ENCODE data around the gene CDK10. TPM values are rescaled to one million over a fixed set of nuclear protein-coding genes. Genes with fewer than 3 reads are reported as not detected.
A peak's percentile ranks its signal among the peaks of the same experiment; 100 is the strongest.

CDK10 gene
- polyA plus RNA-seq, 3 donors = 16.5 to 107 (median 18.3) TPM

DNA sequence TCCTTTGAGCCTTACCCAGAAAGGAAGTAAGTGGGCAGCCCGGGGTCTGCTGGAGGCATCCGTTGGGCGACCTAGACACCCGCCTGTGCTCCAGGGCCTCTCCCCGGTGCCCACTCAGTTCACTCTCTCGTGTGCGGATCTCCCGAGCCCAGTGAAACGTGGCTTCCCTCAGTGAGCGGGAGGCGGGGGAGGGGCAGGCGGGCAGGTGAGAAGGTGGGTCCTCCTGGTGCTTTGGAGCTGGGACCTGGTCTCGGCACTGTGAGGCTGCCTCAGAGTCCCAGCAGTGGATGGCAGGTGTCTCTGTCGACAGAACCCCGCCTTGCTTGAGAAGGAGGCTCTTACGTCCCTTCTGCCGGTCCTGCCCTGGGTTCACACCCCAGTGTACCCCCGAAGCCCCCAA lies 42.8 kb downstream of the CDK10 start:
- peaks cover 79% of the 10 kb centered on the region for H3K79me2 ChIP-seq (ENCODE audit: insufficient read depth, low read length)
- DNase-seq = no peak
- H3K9ac ChIP-seq (ENCODE audit: insufficient read depth, low read length, poor library complexity, severe bottlenecking) = no peak overlapping the region
- 98% methylated on average over 15 of the region's 18 CpGs for WGBS (ENCODE audit: insufficient coverage)
- no peak overlapping the region for H3K4me3 ChIP-seq (replicated peaks in 1 of 3; ENCODE audit: low read depth in 2 of 3, low read length in 3 of 3)
- no peaks in the 10 kb centered on the region for H3K9me3 ChIP-seq (replicated peaks in 1 of 2; ENCODE audit: control insufficient read depth in 1 of 2, insufficient read depth in 1 of 2, low read length in 2 of 2)
- H3K27me3 Mint-ChIP-seq (ENCODE audit: low read depth in 3 of 3) = peaks cover 0 to 3% (median 1%) of the 10 kb centered on the region in 3 donors
- H4K20me1 ChIP-seq (ENCODE audit: insufficient read depth, low read length) = peaks cover 99% of the 10 kb centered on the region
- H3K4me1 ChIP-seq (ENCODE audit: control insufficient read depth in 1 of 2, insufficient read depth in 2 of 2, low read length in 2 of 2) = peaks cover 0 to 3% of the 10 kb centered on the region in 2 donors
- H3K27ac ChIP-seq (ENCODE audit: low read depth in 1 of 2, low read length in 2 of 2) = no peak overlapping the region
- H3K36me3 Mint-ChIP-seq = peaks cover 62 to 87% of the 10 kb centered on the region in 2 donors
- peaks cover 0 to 2% (median 0%) of the 10 kb centered on the region in 7 donors for H3K9me3 Mint-ChIP-seq
- H3K27ac Mint-ChIP-seq = no peak overlapping the region
- TF ChIP-seq, protein P1, sequence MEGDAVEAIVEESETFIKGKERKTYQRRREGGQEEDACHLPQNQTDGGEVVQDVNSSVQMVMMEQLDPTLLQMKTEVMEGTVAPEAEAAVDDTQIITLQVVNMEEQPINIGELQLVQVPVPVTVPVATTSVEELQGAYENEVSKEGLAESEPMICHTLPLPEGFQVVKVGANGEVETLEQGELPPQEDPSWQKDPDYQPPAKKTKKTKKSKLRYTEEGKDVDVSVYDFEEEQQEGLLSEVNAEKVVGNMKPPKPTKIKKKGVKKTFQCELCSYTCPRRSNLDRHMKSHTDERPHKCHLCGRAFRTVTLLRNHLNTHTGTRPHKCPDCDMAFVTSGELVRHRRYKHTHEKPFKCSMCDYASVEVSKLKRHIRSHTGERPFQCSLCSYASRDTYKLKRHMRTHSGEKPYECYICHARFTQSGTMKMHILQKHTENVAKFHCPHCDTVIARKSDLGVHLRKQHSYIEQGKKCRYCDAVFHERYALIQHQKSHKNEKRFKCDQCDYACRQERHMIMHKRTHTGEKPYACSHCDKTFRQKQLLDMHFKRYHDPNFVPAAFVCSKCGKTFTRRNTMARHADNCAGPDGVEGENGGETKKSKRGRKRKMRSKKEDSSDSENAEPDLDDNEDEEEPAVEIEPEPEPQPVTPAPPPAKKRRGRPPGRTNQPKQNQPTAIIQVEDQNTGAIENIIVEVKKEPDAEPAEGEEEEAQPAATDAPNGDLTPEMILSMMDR (IDR thresholded peaks at IDR 0.05) = no peak
- no peak overlapping the region for H3K4me2 ChIP-seq (replicated peaks; ENCODE audit: extremely low read depth, low read length, poor library complexity, severe bottlenecking)
- intact Hi-C loops (cut with micrococcal nuclease) = no loop called here
- H3K36me3 ChIP-seq (replicated peaks in 1 of 2; ENCODE audit: control insufficient read depth in 1 of 2, insufficient read depth in 2 of 2, low read length in 2 of 2) = peaks cover 72 to 96% of the 10 kb centered on the region in 2 donors
- H2AFZ ChIP-seq (ENCODE audit: insufficient read depth, low read depth, low read length, poor library complexity, severe bottlenecking) = no peak overlapping the region
- H3K27me3 ChIP-seq (ENCODE audit: control insufficient read depth in 2 of 2, insufficient read depth in 2 of 2, low read length in 2 of 2) = no peaks in the 10 kb centered on the region
- peaks cover 7% of the 10 kb centered on the region for H3K4me1 Mint-ChIP-seq
- no peak overlapping the region for H3K4me3 Mint-ChIP-seq

DNA sequence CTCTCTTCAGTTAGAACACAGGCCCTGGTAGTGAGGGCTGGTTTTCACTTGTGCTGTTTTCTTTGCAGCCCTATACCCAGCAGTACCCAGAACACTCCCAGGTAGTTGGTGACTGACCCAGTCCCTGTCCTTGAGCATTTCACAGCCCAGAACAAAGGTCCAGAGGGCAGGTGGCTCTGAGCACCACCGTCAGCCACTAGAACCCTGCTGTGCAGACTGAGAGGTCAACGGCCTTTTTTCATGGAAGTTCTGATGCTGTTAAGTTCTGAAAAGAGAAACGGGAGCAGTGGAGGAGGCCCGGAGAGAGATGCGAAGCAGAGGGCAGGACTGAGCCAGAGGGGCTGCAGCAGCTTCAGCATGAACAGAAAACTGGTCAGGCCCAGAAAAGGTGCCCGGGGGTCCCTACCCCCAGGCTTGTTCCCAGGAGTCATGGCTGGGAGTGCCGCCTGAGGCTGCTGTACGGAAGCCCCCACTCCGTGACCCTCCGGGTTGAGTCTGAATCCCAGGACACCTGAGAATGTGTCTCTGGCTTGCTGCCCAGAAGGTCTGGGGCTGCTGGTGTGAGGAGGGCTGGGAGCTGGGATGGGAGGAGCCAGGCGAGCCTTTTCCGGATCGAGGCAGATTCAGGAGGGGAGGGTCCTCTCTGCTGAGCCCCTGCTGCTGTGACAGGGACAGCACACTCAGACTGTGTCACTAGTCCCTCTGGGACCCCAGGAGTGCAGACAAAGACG lies 43.5 kb downstream of the CDK10 start:
- intact Hi-C loops (cut with micrococcal nuclease) = no loop called here
- no peaks in the 10 kb centered on the region for H3K9me3 ChIP-seq (replicated peaks in 1 of 2; ENCODE audit: control insufficient read depth in 1 of 2, insufficient read depth in 1 of 2, low read length in 2 of 2)
- H3K9me3 Mint-ChIP-seq = peaks cover 0 to 2% (median 0%) of the 10 kb centered on the region in 7 donors
- H3K36me3 ChIP-seq (replicated peaks in 1 of 2; ENCODE audit: control insufficient read depth in 1 of 2, insufficient read depth in 2 of 2, low read length in 2 of 2) = peaks cover 79 to 96% of the 10 kb centered on the region in 2 donors
- peaks cover 99% of the 10 kb centered on the region for H4K20me1 ChIP-seq (ENCODE audit: insufficient read depth, low read length)
- H3K79me2 ChIP-seq (ENCODE audit: insufficient read depth, low read length) = peaks cover 74% of the 10 kb centered on the region
- TF ChIP-seq, protein P1 (IDR thresholded peaks at IDR 0.05) = no peak
- no peak for DNase-seq
- H3K4me1 Mint-ChIP-seq = peaks cover 2% of the 10 kb centered on the region
- H3K4me3 Mint-ChIP-seq = no peak overlapping the region
- H3K27me3 ChIP-seq (ENCODE audit: control insufficient read depth in 2 of 2, insufficient read depth in 2 of 2, low read length in 2 of 2) = no peaks in the 10 kb centered on the region
- no peaks in the 10 kb centered on the region for H3K4me1 ChIP-seq (ENCODE audit: control insufficient read depth in 1 of 2, insufficient read depth in 2 of 2, low read length in 2 of 2)
- H3K27ac ChIP-seq (ENCODE audit: low read depth in 1 of 2, low read length in 2 of 2) = no peak overlapping the region
- H3K9ac ChIP-seq (ENCODE audit: insufficient read depth, low read length, poor library complexity, severe bottlenecking) = no peak overlapping the region
- H3K4me2 ChIP-seq (replicated peaks; ENCODE audit: extremely low read depth, low read length, poor library complexity, severe bottlenecking) = no peak overlapping the region
- peaks cover 69 to 88% of the 10 kb centered on the region in 2 donors for H3K36me3 Mint-ChIP-seq
- H3K4me3 ChIP-seq (replicated peaks in 1 of 3; ENCODE audit: low read depth in 2 of 3, low read length in 3 of 3) = no peak overlapping the region
- H3K27ac Mint-ChIP-seq = peak overlapping the region in 3 of 7 donors; percentile 58 to 72 (median 71)
- H3K27me3 Mint-ChIP-seq (ENCODE audit: low read depth in 3 of 3) = peaks cover 0 to 3% (median 1%) of the 10 kb centered on the region in 3 donors
- WGBS (ENCODE audit: insufficient coverage) = 100% methylated on average over 14 of the region's 14 CpGs
- H2AFZ ChIP-seq (ENCODE audit: insufficient read depth, low read depth, low read length, poor library complexity, severe bottlenecking) = no peak overlapping the region
